Mucosa of stomach (tissue), 1 donor: Measurements from ENCODE around the gene MRM2.

Source experiments
- H3K27me3 ChIP-seq: one replicate; pipeline ENCODE4 v1.7.0; 2013; ENCODE audit warnings: mild to moderate bottlenecking, low read length; ENCODE audit not compliant: control insufficient read depth, insufficient read depth
- H3K36me3 ChIP-seq: one replicate; pipeline ENCODE4 v1.7.0; 2013; ENCODE audit warnings: low read length; ENCODE audit not compliant: control insufficient read depth, insufficient read depth
- H3K4me1 ChIP-seq: one replicate; pipeline ENCODE4 v1.7.0; 2013; ENCODE audit warnings: mild to moderate bottlenecking, low read length; ENCODE audit not compliant: control insufficient read depth, insufficient read depth
- H3K4me3 ChIP-seq: one replicate; pipeline ENCODE4 v1.7.0; 2013; ENCODE audit warnings: low read length
- H3K9ac ChIP-seq: one replicate; pipeline ENCODE4 v1.7.0; 2013; ENCODE audit warnings: mild to moderate bottlenecking, low read length, moderate library complexity
- H3K9me3 ChIP-seq: one replicate; pipeline ENCODE4 v1.7.0; 2013; ENCODE audit warnings: mild to moderate bottlenecking, low read length, moderate library complexity; ENCODE audit not compliant: control insufficient read depth
- donor health status: Pancreatic carcinoma.

Gene MRM2

GRCh38 chr7:2237109-2237602, 4.8 kb downstream of the MRM2 start:
- Histone ChIP-seq H3K4me1 (peaks cover 13% of the 10 kb centered on the region), H3K9ac (no peak overlapping the region), H3K27me3 (no peaks in the 10 kb centered on the region), H3K36me3 (no peaks in the 10 kb centered on the region), H3K9me3 (no peaks in the 10 kb centered on the region), H3K4me3 (no peak overlapping the region)

DNA sequence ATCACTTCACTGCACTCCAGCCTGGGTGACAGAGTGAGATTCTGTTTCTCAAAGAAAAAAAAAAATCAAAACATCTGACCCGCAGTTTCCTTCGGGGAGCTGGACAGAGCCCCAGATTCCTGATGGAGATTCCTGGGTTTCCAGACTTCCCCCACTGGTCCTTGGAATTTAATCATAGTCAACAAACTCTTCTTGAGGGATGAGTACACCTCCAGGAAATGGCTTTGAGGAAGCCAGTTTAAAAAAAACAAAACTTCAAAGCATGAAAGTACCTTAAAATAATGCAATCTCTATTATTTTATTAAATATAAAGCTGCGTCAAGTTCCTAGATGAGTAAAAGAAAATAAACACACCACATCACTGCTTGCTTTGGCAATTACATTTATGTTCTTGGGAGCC, 8.1 kb downstream of the MRM2 start:
- Histone ChIP-seq H3K36me3 (no peaks in the 10 kb centered on the region), H3K27me3 (no peaks in the 10 kb centered on the region), H3K9me3 (no peaks in the 10 kb centered on the region), H3K9ac (no peak overlapping the region), H3K4me1 (peaks cover 10% of the 10 kb centered on the region), H3K4me3 (no peak overlapping the region)

DNA sequence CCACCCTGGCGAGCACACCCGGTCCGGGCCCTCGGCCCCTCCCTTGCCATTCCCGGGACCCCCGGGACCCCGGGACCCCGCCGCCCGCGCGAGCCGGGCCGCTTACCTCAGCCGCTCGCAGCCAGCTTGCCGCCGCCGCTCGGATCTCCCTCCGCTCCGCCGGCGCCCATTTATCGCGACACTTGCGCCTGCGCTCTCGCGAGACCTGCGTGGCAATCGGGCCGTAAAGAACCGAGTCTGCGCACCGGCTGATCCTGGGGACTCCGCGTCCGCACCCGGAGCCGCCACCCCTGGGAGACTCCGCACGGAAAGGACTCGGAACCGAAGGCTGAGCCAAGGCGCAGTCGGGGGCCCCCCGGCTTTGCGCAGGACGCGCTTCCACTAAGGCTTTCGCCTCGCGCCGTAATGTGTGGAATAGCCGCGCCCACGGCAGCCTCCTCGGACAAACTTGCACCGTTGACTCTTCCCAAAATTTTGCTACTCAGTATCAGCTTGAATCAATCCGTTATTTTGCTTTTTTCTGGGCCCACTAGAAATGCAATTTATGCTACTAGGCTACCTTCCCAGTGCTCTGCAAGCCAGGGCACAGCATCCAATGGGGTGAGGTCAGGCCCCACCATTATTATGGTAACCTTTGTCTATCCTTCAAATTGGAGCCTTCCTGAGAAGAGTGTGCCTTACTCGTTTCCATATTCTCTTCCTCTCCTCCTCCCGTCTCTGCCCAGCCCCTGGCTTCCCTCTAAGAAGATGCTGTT, 9.1 kb downstream of the MRM2 start, which contains the start of gene MAD1L1:
TSS of gene MAD1L1 (minus strand) at position 180 of the 755 bp plus-strand sequence. CDS start 2,812 bp downstream, outside the sequence.
- H3K4me3 ChIP-seq, result peak within 1 kb of the TSS; percentile 57
- no peaks in the 10 kb centered on the region for H3K9me3 ChIP-seq
- peaks cover 10% of the 10 kb centered on the region for H3K4me1 ChIP-seq
- H3K27me3 ChIP-seq, result no peaks in the 10 kb centered on the region
- H3K9ac ChIP-seq, result peak within 1 kb of the TSS; percentile 80
- H3K36me3 ChIP-seq, result no peaks in the 10 kb centered on the region

- peak overlapping the region; percentile 57 for H3K4me3 ChIP-seq
- no peaks in the 10 kb centered on the region for H3K36me3 ChIP-seq
- no peaks in the 10 kb centered on the region for H3K27me3 ChIP-seq
- H3K4me1 ChIP-seq, result peaks cover 10% of the 10 kb centered on the region
- no peaks in the 10 kb centered on the region for H3K9me3 ChIP-seq
- H3K9ac ChIP-seq, result peak overlapping the region; percentile 80
Measured at GRCh38 chr7:2231992-2232765, 9.8 kb downstream of the MRM2 start.

DNA sequence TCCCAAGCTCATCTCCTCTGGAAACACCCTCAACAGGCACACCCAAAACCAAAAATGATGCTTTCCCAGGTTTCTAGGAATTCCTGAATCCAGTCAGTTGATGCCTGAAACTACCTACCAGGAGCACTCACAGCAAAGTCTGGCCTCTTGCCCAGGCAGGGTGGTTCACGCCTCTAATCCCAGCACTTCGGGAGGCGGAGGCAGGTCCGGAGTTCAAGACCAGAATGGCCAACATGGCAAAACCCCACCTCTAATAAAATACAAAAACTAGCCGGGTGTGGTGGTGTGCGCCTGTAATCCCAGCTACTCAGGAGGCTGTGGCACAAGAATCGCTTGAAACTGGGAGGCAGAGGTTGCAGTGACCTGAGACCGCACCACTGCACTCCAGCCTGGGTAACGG, 11.1 kb downstream of the MRM2 start:
- Histone ChIP-seq H3K36me3 (no peaks in the 10 kb centered on the region), H3K4me1 (peaks cover 10% of the 10 kb centered on the region), H3K9ac (no peak overlapping the region), H3K27me3 (no peaks in the 10 kb centered on the region), H3K9me3 (no peaks in the 10 kb centered on the region), H3K4me3 (no peak overlapping the region)

DNA sequence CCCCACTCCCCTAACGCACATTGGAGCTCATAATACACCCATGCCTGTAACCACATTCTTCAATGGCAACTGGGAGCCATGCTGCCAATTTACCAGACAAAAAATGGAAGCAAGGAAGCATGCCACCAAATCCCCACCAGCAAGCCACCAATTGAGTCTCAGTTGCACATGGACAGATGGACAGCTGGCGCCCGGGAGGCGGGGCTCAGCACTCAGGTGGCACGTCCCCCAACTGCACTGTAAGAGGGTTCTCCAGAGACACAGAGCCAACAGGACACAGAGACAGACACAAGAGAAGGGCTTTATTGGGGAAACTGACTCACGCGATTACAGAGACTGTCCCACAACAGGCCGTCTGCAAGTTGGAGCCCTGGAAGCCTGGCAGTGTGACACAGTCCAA, 11.8 kb downstream of the MRM2 start:
- Histone ChIP-seq H3K4me1 (peaks cover 10% of the 10 kb centered on the region), H3K4me3 (no peak overlapping the region), H3K36me3 (no peaks in the 10 kb centered on the region), H3K9ac (no peak overlapping the region), H3K27me3 (no peaks in the 10 kb centered on the region), H3K9me3 (no peaks in the 10 kb centered on the region)

DNA sequence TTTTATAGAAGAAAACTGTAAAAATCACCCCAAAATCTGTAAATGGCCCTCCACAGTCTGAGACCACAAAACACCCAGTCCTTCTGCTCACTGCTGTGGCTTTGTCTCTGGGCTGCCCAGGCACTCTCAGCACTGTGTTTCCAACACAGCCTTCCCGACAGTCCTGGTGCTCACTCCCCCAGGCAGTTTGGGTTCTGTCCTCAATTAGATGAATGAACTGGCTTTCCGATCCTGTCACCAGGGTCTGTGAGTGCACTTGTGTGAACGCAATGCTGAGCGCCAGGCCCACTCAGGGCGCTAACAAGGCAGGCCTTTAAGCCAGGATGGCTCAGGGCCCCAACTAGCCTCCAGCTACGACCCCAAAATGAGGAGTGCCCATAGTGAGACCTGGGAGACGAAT, 12.5 kb downstream of the MRM2 start:
- Histone ChIP-seq H3K9ac (no peak overlapping the region), H3K27me3 (no peaks in the 10 kb centered on the region), H3K36me3 (peaks cover 4% of the 10 kb centered on the region), H3K4me3 (no peak overlapping the region), H3K9me3 (no peaks in the 10 kb centered on the region), H3K4me1 (peaks cover 10% of the 10 kb centered on the region)

DNA sequence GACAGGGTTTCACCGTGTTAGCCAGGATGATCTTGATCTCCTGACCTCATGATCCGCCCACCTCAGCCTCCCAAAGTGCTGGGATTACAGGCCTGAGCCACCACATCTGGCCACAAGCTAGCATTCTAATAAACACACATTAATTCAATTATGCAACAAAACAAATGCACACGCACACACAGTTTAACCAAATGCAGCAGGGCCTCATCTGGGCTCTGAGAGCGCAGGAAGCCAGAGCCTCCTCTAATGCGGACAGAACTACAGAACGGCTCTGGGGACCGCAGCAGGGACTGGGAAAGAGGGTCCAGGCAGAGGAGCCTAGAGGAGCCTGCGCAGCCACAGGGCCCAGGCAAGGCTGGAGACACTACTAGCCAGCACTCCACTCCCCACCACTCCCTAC, 13.1 kb downstream of the MRM2 start:
- Histone ChIP-seq H3K4me3 (no peak overlapping the region), H3K36me3 (peaks cover 6% of the 10 kb centered on the region), H3K9ac (no peak overlapping the region), H3K27me3 (no peaks in the 10 kb centered on the region), H3K4me1 (peaks cover 10% of the 10 kb centered on the region), H3K9me3 (no peaks in the 10 kb centered on the region)

- Histone ChIP-seq H3K36me3 (peaks cover 8% of the 10 kb centered on the region), H3K4me1 (peaks cover 6% of the 10 kb centered on the region), H3K27me3 (no peaks in the 10 kb centered on the region), H3K9me3 (no peaks in the 10 kb centered on the region), H3K4me3 (no peak overlapping the region), H3K9ac (no peak overlapping the region)
Measured at GRCh38 chr7:2227699-2228098, 14.3 kb downstream of the MRM2 start.

GRCh38 chr7:2225830-2226229, 16.2 kb downstream of the MRM2 start:
- H3K9ac ChIP-seq, result no peak overlapping the region
- no peaks in the 10 kb centered on the region for H3K4me1 ChIP-seq
- no peaks in the 10 kb centered on the region for H3K9me3 ChIP-seq
- no peak overlapping the region for H3K4me3 ChIP-seq
- no peaks in the 10 kb centered on the region for H3K27me3 ChIP-seq
- peaks cover 8% of the 10 kb centered on the region for H3K36me3 ChIP-seq

DNA sequence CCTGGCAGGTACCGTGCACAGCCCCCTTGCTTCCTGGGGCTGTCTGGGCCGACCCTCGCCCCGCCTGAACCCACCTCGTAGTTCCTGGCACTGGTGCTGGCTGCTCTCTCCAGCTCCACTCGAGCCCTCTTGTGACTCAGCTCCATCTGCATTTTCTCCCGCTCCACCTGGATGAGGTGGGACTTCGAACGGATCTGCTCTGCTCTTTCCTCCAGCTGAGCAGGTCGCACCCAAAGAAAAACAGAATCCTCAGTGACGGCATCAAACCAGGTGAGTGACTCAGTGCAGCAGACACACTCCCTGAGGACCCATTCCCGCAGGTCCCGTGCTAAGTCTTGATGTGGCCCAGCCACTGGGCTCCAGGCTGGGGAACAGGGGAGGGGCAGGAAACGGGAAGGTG, 16.7 kb downstream of the MRM2 start:
- Histone ChIP-seq H3K4me1 (no peaks in the 10 kb centered on the region), H3K27me3 (no peaks in the 10 kb centered on the region), H3K36me3 (peaks cover 8% of the 10 kb centered on the region), H3K9ac (no peak overlapping the region), H3K4me3 (no peak overlapping the region), H3K9me3 (no peaks in the 10 kb centered on the region)

DNA sequence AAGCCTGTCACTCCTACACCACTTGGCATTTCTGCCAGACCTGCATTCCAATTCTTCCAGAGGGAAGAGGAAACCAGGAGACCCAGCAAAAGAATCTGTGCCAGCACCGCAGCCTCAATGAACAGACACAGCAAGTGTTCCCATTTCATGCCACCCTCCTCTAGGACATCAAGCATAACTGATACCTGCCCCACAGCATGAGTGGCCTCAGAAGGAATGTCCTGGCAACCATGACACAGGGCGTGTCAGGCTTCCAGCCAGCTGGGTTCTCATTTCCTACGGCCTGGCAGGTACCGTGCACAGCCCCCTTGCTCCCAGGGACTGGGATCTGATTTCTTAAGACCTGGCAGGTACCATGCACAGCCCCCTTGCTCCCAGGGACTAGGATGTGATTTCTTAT, 17.1 kb downstream of the MRM2 start:
- Histone ChIP-seq H3K27me3 (no peaks in the 10 kb centered on the region), H3K9ac (no peak overlapping the region), H3K4me1 (no peaks in the 10 kb centered on the region), H3K9me3 (no peaks in the 10 kb centered on the region), H3K4me3 (no peak overlapping the region), H3K36me3 (peaks cover 8% of the 10 kb centered on the region)
